GM21367 (cell line): Measurements from ENCODE around the gene TCEAL5.
"Not testable (repeated sequence)": the region's sequence is repeated elsewhere in the genome, so short reads cannot be mapped to it uniquely, and the experiment has no call there.

Experiments used
- ATAC-seq: cut with Tn5 transposase; IDR thresholded peaks from one replicate; pipeline ENCODE4 v1.9.1; 2021; ENCODE audit not compliant: unreplicated experiment

TCEAL5 gene

DNA sequence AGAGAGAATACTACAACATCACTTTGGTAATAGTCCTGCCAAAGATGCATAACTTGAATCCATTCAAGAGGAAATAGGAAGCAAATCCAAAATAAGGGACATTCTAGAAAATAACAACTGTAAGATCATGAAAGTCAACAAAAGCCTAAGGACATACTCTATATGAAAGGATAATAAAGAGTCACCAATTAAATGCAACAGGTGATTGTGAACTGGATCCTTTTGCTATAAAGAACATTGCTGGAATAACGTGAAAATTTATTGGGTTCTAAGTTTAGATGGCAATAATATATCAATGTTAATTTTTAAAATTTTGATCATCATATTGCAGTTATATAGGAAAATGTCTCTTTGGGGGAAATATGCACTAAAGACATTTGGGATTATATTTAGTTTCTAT, 41.7 kb downstream of the TCEAL5 start:
- ATAC-seq, result no peak

- no peak for ATAC-seq
Measured at GRCh38 chrX:103233263-103233662, 43.3 kb downstream of the TCEAL5 start.

GRCh38 chrX:103225918-103226317, 50.6 kb downstream of the TCEAL5 start:
- not testable (repeated sequence) for ATAC-seq
